Myocyte (in vitro differentiated cells): ENCODE results near the gene OR13C3. TPM values are rescaled to one million over a fixed set of nuclear protein-coding genes. Genes with fewer than 3 reads are reported as not detected.
"Not testable (repeated sequence)": the region's sequence is repeated elsewhere in the genome, so short reads cannot be mapped to it uniquely, and the experiment has no call there.

Experiments
- DNase-seq: peaks from one replicate; pipeline ENCODE4 v3.0.0-alpha.2; 2012; ENCODE audit warnings: low read depth
- polyA plus RNA-seq: library from polyadenylated mRNA; unstranded; fragments of >200 nt; gene quantifications from one replicate; pipeline ENCODE4 v1.2.1, GENCODE V29; 2012; ENCODE audit warnings: missing spikeins
- total RNA-seq: library from RNA; depleted of rRNA; stranded (reverse); fragments of >200 nt; gene quantifications from 2 replicates; pipeline ENCODE4 v1.2.3, GENCODE V29; 2014

Gene OR13C3
- not detected in 2 replicates for total RNA-seq
- polyA plus RNA-seq: not detected

DNA sequence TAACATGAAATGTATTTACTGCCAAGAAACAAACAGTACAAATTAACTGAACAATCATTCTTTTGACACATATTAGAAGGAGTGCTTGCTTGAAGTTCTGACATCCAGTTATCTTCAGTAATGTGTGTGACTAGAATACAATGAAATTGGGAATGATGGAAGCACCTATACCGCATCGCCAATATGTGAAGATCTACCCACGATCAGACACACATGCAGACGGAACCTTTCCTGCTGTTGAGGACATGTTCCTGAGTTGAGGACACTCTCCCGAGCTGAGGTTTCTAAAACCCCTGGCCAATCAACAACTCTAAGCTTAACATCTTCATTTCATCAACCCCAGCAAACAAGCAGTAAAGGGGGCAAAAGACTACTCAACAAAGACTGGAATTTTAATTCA is at the start of gene OR13C3:
OR13C3 (minus strand) TSS at position 101 of the 400 bp plus-strand sequence. CDS start 133 bp downstream, outside the sequence.
- no peak for DNase-seq

- no peak for DNase-seq
Observed at GRCh38 chr9:104580562-104580961, 43.9 kb upstream of the OR13C3 start.

DNA sequence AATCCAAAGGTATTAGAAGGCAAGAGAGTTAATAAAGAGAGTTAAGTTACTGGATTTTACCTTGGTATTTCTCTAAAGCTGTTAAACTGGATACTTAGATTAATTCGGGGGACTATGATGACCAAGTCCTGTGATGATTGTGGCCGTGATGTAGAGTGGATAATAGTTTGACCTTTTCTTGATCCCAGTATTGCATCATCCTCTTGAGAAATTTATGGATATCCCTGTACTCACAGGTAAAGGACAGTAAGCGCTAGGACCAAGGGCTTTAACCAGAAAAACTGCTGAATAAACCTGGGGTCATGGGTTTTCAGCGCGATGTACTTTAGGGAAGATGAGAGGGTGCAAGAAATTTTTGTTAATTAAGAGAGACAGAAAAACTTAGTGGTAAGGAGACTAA is 40.6 kb upstream of the OR13C3 start:
- DNase-seq: no peak

- DNase-seq: peak; percentile 1
Observed at GRCh38 chr9:104575456-104575855, 38.8 kb upstream of the OR13C3 start.

- no peak for DNase-seq
Observed at GRCh38 chr9:104572612-104573011, 36.0 kb upstream of the OR13C3 start.

GRCh38 chr9:104568868-104569267 is 32.2 kb upstream of the OR13C3 start, which contains the start of gene OR13C8:
Gene OR13C8 (plus strand): TSS chr9:104569168. CDS start chr9:104569168, 0 bp downstream.
- no peak for DNase-seq

DNA sequence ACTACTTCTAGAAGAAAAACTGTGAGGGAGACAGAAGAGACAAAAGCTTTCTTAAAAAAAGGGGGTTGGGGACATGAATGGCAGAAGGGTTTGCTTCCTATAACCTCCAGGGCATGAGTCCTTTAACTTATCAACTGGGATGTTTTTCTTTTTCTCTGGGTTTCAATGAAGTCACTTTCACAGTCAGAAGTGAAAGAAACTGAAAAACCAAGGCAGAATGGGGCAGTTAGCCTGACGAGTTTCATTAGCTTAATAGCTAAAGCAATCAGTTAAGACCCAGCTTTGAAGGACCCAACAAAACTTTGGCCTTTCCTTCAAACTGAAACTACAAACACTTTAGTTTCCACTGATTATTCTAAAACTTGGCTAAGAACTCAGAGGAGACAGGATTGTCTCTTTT is 27.7 kb upstream of the OR13C3 start:
- no peak for DNase-seq

- no peak for DNase-seq
Observed at GRCh38 chr9:104556830-104557634, 20.4 kb upstream of the OR13C3 start.

DNA sequence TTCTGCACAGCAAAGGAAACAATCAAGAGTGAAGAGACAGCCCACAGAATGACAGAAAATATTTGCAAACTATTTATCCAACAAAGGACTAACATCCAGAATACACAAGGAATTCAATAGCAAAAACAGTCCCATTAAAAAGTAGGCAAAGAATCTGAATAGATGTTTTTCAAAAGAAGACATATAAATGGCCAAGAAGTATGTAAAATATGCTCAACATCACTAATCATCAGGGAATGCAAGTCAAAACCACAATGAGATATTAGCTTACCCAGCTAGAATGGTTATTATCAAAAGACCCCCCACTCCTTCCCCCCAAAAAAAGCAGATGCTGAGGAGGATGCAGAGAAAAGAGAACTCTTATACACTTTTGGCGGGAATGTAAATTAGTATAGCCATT is 18.9 kb upstream of the OR13C3 start:
- no peak for DNase-seq

GRCh38 chr9:104553261-104553660 is 16.6 kb upstream of the OR13C3 start:
- DNase-seq: peak; percentile 56

GRCh38 chr9:104544644-104545043 is 8.0 kb upstream of the OR13C3 start:
- no peak for DNase-seq

DNA sequence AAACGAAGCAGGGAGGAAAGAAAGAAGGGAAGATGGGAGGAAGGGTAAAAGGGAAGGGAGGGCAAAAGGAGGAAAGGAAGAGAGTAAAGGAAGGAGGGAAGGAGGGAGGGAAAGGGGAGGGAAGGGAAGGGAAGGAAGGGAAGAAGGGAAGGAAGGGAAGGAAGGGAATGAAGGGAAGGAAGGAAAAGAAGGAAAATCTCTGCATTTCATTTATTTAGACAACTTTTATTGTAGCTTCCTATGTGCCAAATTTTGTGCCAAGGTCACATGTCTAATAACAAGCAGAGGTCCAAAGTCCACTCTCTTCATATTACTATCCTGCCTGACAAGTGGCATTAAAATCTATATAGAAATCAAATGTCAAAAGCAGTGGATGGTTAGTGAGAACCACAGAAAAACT is 2.6 kb upstream of the OR13C3 start:
- DNase-seq: no peak

DNA sequence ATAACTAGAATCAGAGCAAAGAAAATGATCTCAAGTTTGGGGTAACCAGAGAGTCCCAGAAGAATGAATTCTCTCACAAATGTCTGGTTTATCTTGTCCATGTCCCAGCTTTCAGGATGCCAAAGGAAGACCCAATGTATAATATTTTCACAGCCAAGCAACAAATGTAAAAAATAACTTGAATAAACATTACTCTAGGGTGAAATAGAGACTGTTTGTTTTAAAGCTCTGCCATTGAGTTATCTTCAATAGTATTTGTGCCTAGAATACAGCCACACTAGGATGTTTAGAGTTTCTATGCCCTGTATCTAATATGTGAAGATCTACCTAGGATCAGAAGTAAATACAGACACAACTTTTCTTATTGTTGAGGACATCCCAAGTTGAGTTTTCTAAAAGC is 9.5 kb downstream of the OR13C3 start, which contains the start of gene OR13C4:
OR13C4 (minus strand) TSS at position 101 of the 400 bp plus-strand sequence; CDS start at position 101, 0 bp downstream.
- no peak for DNase-seq

- not testable (repeated sequence) for DNase-seq
Observed at GRCh38 chr9:104520241-104520640, 16.4 kb downstream of the OR13C3 start.

DNA sequence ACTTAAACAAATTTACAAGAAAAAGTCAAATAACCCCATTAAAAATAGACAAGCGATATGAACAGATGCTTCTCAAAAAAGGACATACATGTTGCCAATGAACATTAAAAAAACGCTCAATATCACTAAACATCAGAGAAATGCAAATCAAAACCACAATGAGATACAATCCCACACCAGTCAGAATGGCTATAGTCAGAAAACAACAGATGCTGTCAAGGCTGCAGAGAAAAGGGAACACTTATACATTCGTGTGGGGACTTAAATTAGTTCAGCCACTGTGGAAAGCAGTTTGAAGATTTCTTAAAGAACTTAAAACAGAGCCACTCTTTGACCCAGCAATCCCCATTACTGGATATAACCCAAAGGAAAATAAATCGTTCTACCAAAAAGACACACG is 21.8 kb downstream of the OR13C3 start:
- DNase-seq: no peak

GRCh38 chr9:104506565-104506964 is 30.1 kb downstream of the OR13C3 start:
- DNase-seq: no peak

- no peak for DNase-seq
Observed at GRCh38 chr9:104503963-104504362, 32.7 kb downstream of the OR13C3 start, which contains the start of gene OR13F1. Gene OR13F1 (plus strand): TSS chr9:104504263. CDS start chr9:104504263, 0 bp downstream.

DNA sequence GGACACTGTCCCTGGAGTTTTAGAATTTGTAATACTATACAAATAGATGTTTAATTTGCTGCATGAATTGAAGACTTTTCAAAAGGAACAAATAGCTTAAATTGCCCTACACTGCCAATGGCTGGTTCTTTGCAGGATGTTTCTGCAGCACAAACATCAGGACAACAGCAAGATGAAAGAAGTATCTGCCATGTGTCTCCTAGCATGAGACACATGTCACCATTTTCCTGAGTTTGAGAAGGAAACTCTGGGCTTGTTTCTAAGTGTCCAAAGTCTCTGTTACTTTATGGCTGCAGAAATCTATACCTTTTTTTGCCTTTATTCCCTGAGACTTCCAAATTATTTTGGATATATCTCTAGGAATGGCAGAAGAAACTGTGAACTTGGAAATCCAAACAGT is 33.2 kb downstream of the OR13C3 start:
- no peak for DNase-seq

- DNase-seq: peak; percentile 4
Observed at GRCh38 chr9:104494808-104495207, 41.8 kb downstream of the OR13C3 start.
